GM21576 (cell line): ENCODE results near the gene SORL1-AS1.

ENCODE experiments used
- ATAC-seq: cut with Tn5 transposase; IDR thresholded peaks from one replicate; pipeline ENCODE4 v1.9.1; 2021; ENCODE audit warnings: mild to moderate bottlenecking, moderate library complexity; ENCODE audit not compliant: unreplicated experiment

Gene SORL1-AS1

DNA sequence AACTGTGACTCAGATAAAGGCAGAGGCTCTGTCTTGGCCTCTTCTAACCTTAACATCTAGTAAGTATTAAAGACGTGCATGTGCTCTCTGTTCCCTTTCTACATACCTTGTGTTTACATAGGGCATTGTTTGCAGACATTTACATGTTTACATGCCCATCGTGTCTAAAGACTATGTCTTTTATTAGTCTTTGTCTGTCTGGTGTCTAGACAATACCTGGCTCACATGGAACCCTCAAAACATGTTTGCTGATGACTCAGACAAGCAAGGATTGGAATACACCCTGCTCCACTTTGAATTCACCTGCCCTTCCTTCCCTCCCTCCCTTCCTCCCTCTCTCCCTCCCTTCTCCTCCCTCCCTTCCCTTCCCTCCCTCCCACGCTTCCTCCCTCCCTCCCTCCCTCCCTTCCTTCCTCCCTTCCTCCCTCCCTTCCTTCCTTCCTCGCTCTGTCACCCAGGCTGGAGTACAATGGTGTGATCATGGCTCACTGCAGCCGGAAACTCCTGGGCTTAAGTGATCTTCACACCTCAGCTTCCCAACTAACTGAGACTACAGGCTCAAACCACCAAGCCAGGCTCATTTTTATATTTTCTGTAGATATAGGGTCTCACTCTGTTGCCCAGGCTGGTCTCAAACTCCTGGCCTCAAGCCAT, 23.7 kb upstream of the SORL1-AS1 start:
- ATAC-seq, result no peak

DNA sequence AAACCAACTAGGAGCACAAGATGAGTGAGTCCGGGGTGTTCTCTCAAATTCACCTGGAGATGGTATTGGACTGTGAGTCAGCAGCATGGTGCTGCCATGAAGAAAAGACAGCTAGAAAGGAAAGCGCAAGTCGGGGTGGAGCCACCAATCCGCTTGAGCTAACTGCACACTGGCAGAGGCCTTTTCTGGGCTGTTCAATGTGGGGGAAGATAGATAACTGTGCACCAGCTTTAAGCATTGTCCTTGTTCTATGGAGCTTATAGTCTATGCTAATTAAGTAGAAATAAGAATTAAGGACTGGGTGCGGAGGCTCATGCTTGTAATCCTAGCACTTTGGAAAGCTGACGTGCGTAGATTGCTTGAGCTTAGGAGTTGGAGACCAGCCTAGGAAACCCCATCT, 21.9 kb upstream of the SORL1-AS1 start:
- ATAC-seq, result no peak

DNA sequence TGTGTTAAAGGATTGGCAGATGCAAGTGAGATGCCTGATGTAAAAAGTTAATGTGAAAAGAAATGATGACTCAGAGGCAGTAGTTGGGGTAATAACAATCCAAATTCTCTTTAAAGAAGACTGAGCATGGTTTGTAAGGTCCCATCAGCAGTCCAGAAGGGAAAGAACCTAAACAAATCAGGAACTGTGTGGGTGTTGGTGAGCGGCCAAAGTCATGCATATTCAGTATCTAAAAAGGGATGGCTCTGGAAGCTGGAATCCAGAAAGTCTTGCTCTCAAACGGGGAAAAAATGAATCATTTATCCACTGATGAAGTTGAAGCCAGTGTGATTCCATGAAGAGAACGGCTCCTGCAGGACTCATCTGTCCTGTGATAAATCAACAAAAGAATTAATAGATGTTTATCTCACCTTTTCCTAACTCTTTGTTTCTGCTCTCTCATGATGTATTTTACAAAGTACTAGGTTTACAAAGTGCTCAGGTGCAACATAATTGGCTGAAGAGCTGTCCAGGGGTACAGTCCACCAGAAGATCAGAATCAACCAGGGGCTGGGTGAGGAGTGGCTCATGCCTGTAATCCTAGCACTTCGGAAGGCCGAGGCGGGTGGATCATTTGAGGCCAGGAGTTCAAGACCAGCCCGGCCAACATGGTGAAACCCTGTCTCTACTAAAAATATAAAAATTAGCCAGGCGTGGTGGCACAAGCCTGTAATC, 20.5 kb upstream of the SORL1-AS1 start:
- no peak for ATAC-seq

DNA sequence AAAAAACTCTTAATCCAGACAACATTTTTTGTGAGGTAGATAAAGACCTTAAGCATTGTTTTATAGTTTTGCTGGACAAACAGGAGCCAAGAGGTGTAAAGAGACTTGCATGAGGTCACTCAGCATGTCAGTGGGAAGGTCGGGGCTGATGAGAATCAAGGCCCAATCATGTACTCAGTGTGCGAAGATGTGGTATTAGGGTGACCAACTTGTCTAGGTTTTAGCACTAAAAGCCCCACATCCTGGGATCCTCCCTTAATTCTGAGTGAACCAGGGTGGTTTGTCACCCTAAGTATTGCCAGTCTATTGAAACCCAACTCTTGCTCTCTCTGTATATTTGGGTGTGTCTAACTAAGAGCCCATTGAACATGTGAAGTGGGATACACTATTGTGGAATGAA, 19.5 kb upstream of the SORL1-AS1 start:
- no peak for ATAC-seq

DNA sequence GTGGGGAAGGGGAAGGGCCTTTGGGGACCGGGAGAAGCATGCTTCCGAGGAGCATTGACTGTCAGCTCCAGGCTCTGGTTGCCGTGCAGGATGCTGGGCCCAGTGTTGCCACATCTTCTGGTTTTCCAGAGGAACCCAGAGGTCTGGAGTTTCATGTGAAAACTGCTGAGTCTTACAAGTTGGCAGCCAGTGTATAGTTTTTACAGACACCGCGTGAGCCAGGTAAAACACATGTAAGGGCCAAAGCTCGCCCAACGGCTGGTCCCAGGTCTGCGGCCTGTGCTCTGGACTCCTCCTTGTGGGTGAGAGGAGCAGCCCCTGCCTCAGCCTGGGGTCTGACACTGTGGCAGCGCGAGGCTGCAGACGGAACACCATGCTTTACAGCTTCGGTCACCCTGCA, 18.4 kb upstream of the SORL1-AS1 start:
- no peak for ATAC-seq

DNA sequence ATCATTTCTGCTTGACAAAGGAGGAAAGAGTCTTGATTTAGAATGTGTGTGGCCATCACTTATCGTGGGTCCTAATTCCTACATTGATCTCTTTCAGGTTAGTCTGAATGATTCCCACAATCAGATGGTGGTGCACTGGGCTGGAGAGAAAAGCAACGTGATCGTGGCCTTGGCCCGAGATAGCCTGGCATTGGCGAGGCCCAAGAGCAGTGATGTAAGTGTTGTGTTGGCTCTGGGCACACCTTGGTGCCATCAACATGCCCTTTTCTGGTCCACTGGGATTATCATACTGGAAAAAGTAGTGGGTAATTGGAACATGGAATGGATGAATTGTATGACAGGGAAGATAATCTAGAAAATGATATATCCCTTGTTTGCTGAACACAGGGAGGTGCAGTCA, 17.1 kb upstream of the SORL1-AS1 start:
- no peak for ATAC-seq

DNA sequence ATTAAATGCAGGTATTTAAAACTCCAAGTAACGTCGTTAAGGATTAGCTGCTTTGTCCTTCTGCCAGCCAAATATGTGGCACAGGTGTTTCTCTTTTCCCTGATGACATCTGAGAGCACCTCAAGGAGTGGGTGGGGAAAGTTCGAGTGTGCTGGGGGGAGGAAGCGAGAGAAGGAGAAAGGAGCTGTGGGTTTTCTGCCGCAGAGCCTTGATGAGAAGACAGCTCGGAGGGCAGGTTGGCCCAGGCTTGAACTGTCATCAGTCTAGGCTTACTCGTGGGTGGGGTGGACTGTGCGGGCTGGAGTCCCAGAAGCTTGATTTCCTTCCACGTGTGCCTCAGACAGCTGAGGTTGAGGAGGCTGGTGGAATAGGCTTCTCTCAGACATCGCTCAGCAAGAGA, 15.2 kb upstream of the SORL1-AS1 start:
- ATAC-seq, result peak; percentile 59

DNA sequence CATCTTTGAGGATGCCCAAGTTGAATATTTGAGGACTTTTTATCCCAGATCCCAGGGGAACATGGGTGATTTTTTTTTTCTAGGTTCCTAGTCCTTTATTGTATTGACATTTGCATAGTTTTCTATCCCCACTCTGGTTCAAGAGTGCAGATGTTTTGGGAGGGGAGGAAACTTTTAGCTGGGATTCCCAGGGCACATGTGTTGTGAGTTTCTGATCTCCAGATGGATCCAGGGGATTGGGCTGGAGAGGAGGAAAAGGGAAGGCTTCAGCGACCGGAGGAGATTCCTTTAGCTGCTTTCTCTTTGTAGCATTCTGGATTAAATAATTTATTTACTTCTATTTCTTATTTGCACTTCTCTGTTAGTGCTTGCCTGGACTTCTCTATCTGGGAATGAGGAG, 14.7 kb upstream of the SORL1-AS1 start:
- no peak for ATAC-seq

DNA sequence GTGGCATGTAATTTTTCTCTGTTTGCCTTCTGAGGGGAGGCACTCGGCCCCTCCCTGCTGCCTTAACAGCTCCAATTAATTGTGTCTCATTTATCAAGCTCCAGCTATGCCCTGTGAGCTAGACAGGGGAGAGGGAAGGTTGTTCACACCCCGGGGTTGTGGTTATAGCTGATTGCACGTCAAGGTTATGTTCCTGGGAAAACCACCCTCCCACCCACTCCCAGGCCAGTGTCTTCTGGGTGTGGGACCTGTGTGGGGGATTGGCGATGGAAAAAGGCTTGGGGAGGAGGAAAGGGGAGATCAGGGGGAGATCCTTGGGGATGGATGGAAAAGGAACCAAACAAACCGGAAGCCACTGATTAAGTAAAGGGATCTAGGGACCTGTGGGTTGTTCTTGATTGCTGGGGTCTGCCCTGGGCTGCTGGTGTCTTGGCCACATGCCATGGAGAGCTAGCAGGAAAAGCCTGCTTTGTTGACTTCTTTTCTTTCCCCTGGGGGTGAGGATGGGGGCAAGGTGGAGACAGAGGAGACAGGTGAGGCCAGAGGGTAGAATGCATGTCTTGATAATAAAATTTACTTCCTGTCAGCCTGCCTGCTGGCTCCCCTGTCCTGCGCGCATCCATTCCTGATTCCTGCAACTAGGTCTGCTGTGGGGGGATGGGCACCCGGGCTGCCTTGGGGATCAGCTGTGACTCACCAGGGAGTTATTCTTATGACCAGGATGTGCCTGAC, 13.5 kb upstream of the SORL1-AS1 start:
- ATAC-seq, result no peak

DNA sequence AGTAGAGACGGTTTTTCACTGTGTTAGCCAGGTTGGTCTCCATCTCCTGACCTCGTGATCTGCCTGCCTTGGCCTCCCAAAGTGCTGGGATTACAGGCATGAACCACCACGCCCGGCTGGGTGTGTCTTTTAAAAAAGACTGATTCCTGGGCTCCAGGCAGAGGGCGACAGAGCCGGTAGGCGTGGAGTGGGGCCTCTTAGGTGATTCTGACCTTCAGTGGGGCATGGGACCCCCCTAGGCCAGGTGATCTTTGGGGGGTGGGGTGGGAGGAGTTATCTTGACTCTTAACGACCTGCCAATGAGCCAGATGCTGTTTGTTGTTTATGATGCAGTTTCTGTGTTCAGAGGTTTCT, 12.9 kb upstream of the SORL1-AS1 start:
- ATAC-seq, result no peak

DNA sequence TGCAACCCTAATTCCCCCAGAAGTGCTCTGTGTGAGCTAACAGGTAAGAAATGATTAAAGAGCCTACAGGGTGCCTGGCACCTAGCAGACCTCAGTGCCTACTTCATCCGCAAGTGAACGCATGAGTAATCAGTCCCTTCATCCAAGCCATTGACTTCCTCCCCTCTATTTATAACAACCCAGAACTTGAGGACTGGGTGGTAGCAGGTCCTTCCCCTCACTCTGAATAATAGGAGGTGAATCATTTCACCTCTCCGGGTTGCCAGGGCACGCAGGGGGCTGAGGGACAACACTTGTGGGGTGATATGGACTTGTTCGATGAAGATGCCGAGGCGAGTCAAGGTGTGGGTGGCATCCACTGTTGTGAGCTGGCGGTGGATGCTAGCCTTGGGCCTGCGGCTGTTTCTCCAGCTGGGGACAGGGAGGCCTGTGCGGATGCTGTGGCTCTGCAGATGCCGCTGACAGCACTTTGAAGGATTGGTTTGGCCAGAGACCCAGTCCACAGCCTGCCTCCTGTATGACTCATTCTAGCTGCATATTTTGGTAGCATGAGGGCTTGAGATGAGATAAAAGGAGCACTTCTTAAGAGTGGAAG, 11.7 kb upstream of the SORL1-AS1 start:
- peak; percentile 27 for ATAC-seq

DNA sequence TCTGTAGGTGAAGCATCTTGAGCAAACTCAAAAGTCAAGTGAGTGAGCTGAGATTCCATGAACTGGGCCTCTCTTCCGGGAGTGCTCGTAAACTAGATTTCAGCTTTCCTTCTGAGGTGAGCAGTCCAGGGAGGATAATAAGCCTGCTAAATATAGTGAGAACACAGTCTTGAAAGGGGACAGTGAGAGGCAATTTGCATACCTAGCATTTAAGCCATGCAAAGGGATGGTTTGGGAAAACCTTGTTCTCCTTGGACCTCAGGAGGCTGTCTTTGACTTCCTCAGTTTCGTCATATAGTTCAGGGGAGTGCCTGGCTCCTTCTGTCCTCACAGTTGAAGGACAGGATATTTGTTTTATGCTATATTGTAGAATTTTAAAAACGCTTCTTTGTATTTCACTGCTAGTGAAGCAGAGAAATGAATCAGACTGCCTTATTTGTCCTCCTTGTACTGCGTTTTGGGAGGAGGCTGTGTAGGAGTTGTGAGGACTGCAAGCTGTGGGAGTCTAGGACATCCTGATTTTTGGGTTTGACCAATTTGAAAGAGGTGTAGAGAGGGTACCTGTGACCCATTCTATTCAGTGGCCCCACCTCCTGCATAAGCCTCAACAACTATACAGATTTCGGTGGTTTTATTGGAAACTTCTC, 11.0 kb upstream of the SORL1-AS1 start:
- no peak for ATAC-seq

DNA sequence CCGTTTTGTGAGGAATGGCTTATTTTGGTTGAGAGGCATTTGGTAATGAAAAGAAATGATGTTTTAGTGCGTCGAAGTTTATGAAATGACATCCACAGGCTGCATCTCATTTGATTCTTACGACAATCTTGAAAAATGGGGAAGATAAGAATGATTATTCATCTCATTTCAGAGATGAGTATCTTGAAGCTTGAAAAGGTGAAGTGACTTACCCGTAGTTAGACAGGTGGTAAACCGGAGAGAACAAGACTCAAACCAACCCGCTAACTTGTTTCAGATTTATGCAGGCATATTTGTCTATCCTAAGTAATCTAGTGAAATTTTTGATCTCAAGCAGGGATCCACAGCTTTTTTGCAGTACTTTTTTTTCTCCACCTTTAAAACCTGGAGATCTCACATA, 9.1 kb upstream of the SORL1-AS1 start:
- ATAC-seq, result no peak

DNA sequence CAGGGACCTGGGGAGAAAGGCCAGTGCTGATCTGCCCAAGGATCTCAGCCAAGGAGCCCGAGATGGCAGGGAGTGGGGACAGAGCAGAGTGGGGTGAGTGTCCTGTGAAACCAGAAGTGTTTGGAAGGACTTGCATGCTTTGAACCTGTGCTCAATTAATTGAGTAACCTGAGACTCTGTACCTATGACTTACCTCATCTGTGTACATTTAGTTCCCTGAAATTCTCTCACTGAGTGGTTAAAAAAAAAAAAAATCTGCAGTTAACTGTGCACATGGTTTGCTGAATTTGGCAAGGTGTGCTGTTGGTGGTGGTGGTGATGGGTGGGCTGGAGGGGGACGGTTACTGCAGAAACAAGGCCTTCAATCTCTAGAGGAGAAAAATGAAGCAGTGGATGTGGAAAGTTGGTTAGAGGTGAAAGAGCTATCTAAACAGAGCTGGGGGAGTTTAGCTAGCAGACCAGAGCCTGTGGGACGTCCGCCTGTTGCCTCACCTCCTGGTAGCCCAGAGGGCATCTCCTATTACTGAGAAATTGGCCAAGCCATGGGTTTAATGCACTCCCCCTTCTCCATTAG, 8.3 kb upstream of the SORL1-AS1 start:
- ATAC-seq, result no peak

DNA sequence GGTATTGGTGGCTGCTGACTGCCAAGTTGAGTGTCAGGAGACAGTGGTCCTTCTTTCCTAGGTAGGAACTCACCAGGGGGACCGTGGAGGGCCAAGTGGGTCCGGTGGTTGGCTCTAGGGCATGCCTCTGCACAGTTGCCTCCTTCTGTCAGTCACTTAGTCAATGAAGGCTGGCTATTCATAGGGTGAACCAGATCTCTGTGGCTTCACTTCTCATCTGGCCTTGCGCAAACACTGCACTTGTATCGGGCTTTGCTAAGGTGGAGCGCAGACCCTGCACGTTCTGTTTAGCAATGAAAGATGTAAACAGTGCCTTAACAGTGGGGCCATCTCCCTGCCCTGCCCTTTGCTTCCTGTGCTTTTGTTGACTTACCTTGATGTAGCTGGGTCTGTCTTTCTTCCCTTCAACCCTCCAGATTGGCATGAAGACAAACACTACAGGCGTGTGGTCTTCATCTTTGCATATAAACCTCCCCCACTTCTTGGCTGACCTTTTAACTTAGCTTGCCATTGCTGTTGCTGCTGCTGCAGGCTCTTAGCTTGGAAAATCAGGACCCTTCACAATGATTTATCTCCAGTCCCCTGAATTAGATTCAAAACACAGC, 6.7 kb upstream of the SORL1-AS1 start:
- ATAC-seq, result no peak

DNA sequence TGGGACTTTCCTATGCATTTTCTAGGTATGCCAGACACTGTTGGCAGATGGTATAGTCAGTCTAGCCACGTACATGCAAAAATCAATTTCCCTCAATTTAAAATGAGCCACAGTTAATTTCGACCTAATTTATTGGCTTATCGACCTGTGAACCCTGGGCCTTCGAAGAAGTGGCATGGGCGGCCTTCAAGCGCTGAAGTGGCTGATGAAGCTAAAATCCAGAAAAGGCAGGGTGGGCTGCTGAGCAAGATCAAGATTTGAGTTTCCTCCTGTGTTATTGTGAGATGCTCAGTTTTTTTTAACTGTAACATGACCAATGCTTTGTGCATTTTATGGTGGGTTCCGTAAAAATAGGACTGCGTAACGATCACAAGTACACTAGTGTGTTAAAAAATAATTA, 5.8 kb upstream of the SORL1-AS1 start:
- no peak for ATAC-seq

DNA sequence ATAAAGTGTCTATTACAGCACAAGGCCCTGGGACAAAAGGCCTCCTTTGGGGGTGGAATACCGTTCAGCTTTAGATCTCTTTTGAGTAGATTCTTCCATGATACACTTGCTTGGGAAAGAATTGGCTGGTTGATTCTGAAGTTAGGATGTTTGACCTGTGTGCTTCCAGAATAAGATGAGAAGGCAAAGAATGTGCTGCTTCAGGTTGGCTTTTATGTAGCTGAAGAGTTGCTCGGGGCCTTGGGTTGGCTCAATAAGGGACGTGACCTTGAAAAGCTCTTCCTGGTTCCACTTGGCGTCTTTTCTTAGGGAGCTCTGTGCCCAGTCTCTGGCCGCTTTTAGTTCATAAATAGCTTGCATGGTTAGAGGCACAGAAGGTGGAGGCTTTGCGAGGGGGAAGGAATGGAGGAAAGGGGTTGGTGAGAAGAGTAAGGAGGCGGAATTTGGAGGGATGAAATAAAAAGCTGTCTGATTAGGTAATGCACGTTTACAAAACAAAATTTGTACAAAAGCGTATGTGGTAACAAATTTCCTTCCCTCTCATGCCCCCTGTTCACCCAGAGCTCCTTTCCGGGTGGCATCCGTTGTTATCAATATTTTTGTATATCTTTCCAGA, 4.2 kb upstream of the SORL1-AS1 start:
- no peak for ATAC-seq

DNA sequence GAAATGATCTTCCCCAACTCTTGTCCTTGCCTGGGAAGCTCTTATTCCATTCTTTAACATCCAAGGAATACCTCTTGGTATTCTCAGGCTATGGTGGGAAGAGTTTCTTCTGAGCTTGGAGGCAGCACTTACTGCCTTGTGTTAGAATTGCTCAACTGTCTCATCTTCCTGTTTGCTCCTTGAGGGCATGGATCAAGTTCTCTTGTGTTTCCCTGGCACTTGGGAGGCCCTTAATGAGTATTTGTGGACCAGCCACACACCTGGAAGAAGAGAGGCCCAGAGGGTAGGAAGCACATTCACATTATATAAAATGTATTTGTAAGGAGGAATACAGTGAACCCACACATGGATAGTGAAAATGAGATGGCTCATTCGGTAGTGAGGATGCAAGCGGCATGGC, 3.4 kb upstream of the SORL1-AS1 start:
- ATAC-seq, result no peak

DNA sequence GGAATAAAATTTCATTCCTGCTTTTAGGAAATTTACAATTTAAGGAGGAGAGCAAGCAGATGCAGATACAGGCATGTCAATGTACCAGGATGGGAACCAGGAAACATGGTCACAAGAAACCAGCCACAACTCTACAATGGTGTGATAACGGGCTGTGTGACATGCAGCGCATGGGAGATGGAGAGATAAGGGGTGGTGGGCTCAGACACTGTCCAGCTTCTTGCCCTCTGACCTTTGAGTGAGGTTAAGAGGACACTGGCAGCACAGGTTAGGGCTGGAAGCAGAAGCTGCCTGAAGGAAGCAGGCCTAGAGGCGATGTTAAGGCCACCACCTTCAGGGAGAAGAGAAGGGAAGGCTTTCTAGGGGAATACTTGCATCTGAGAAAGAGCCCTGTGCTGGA, 2.3 kb upstream of the SORL1-AS1 start:
- ATAC-seq, result no peak

DNA sequence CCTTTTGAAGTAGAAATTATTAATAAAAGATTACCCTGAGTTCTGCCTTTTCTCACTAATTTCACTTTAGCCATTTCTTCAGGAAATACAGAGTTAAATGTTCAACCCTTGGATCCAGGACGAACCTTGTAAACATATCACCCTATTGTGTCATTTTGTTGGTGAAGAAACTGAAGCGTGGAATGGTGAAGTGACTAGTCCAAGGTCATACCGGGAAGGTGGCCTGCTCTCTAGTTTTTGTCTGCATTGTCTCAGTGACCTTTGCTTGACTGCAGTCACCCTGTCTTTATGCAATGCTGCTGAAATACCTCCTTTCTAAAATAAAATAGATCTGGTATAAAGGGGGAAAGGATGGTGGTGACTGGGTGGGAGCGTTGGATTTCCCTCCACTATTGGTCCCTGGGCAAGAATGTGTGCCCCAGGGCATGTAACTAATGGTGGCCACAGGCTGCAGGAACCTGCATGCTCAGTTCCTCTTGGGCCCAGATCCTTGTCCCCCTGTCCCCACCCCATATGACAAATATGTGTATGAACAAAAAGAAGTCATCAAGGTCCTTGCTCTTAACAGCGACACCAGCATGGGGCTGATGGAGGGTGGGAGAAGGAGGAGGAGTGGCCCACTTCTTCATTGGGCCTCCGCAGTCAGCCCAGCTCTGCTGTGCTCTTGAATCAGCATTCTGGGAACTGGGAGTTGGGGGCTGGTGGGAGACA, 977 bp upstream of the SORL1-AS1 start:
- no peak for ATAC-seq
